ENCODE data around the gene WDR70. TPM values are rescaled to one million over a fixed set of nuclear protein-coding genes. Genes with fewer than 3 reads are reported as not detected.
A peak's percentile ranks its signal among the peaks of the same experiment; 100 is the strongest.
"Not testable (repeated sequence)": the region's sequence is repeated elsewhere in the genome, so short reads cannot be mapped to it uniquely, and the experiment has no call there.

Gene WDR70
- total RNA-seq, 2 donors from 2014 or later = 35.2 to 38.8 TPM

DNA sequence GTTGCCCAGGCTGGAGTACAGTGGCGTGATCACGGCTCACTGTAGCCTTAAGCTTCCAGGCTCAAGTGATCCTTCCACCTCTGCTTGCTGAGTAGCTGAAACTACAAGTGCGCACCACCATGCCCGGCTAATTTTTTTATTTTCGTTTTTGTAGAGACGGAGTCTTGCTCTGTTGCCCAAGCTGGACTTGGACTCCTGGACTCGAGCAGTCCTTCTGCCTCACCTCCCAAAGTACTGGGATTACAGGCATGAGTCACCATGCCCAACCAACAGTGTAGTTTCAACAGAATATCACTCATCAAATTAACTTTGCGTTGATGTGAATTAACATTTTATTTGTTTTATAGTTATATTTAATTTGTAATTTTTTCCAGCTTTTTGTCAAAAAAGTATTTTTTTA, 45.3 kb downstream of the WDR70 start:
- Mint-ChIP-seq H3K4me1 (peaks cover 12% of the 10 kb centered on the region), H3K4me3 (no peak overlapping the region), H3K27ac (no peak overlapping the region), H3K27me3 (no peaks in the 10 kb centered on the region), H3K36me3 (ENCODE audit: low read depth) (peaks cover 11% of the 10 kb centered on the region)
- ATAC-seq = no peak
- H3K9me3 ChIP-seq (ENCODE audit: control insufficient read depth, low read length, poor library complexity, severe bottlenecking) = no peaks in the 10 kb centered on the region
- no peak for DNase-seq

DNA sequence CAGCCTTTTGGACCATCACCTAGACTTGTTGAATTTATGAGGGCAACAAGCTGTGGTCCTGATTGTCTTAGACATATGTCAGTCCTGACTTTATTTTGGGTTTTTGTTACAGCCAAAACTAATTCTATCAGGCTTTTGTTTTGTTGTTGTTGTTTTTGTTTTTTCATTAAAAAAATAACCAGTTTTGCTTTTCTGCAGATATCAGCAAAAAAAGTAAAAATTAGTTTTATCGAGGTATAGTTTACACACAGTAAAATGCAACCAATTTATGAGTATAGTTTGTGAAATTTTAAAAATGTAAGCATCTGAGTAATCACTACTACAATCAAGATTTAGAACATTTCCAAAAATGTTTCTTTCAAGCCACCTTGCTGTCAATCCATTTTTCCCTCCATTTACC, 48.9 kb downstream of the WDR70 start:
- ATAC-seq = no peak
- no peak overlapping the region for H3K27ac Mint-ChIP-seq

DNA sequence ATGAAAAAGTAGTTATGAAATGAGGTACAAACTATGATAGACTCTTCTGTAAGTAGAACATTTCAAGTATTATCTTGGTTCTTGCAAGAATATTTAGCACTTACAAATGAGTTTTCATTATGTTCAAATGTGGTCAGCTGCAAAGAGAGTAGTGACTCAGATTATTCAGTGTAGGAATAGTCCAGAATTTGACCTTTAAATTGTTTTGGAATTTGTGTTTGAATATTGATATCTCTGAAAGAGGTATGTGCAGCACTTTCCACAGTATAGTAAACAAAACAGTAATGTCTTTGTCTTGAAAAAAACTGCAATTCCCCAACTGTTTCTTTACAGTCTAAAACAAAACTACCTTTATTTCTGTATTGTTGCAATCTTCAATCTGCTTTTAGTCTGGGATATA, 56.1 kb downstream of the WDR70 start:
- Mint-ChIP-seq H3K27ac (no peak overlapping the region), H3K4me1 (peaks cover 11% of the 10 kb centered on the region), H3K27me3 (no peaks in the 10 kb centered on the region), H3K36me3 (ENCODE audit: low read depth) (peaks cover 7% of the 10 kb centered on the region), H3K4me3 (no peak overlapping the region)
- ATAC-seq (no peak), DNase-seq (no peak)
- no peaks in the 10 kb centered on the region for H3K9me3 ChIP-seq (ENCODE audit: control insufficient read depth, low read length, poor library complexity, severe bottlenecking)

More for the DNA sequence above, 48.9 kb downstream of the WDR70 start:
- H3K27me3 Mint-ChIP-seq = no peaks in the 10 kb centered on the region
- no peak for DNase-seq
- H3K4me3 Mint-ChIP-seq = no peak overlapping the region
- H3K36me3 Mint-ChIP-seq (ENCODE audit: low read depth) = peaks cover 9% of the 10 kb centered on the region
- no peaks in the 10 kb centered on the region for H3K9me3 ChIP-seq (ENCODE audit: control insufficient read depth, low read length, poor library complexity, severe bottlenecking)
- H3K4me1 Mint-ChIP-seq = peaks cover 9% of the 10 kb centered on the region

DNA sequence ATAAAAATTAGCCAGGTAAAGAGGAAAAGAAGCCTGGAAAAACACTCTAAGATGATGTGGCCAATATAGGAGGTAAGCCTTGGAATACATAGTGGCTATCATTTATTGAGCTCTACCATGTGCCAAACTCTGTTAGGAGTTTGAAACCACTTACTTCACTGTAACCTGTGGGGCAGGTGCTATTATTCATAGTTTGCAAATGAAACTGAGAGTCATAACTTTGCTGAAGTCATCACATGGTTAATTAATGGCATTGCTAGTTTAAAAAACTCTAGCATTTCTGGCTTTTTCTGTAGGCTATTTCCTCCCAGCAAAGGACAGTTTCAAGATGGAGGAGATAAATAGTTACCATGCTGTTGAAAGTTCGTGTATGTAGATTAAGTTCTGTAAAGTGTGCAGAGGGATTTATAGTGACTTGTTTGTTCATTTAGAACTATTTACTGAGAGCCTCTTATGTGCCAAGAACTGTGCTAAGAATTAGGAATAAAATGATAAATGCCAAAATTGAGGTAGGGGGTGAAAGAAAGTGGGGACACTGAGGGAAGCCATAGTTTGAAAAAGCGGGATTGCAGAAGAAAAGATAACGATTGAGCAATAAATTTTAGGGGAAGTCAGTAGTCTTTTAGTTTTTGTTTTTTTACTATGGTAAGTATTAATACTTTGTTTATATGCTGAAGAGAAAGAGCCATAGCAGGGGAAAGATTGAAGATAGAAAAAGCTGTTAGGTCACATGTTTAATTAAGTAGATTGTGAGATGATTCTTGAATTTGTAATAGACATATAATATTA, 57.2 kb downstream of the WDR70 start:
- DNase-seq (no peak), ATAC-seq (no peak)
- no peaks in the 10 kb centered on the region for H3K9me3 ChIP-seq (ENCODE audit: control insufficient read depth, low read length, poor library complexity, severe bottlenecking)
- Mint-ChIP-seq H3K4me1 (peaks cover 11% of the 10 kb centered on the region), H3K27ac (peak overlapping the region; percentile 57), H3K36me3 (ENCODE audit: low read depth) (peaks cover 7% of the 10 kb centered on the region), H3K27me3 (no peaks in the 10 kb centered on the region), H3K4me3 (no peak overlapping the region)

DNA sequence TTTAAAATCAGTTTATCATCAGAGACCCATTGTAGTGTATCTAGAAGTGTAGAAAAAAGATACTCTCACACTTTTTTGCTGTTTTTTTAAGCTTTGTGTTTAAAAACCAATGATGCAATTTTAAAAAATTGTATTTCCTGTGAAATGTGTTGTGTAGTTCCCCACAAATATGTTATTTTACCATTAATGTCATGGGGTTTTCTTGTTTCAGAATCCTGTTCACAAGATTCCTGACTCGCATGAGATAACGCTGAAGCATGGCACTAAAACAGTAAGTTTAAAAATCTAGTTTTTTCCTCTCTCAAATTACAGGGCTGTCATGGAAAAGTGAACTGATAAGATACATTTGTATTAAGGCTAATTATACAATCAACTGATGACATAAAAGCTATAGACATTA, 58.6 kb downstream of the WDR70 start:
- H3K36me3 Mint-ChIP-seq (ENCODE audit: low read depth) = peaks cover 7% of the 10 kb centered on the region
- H3K27ac Mint-ChIP-seq = no peak overlapping the region
- ATAC-seq (no peak), DNase-seq (no peak)
- no peak overlapping the region for H3K4me3 Mint-ChIP-seq
- H3K27me3 Mint-ChIP-seq = no peaks in the 10 kb centered on the region
- no peaks in the 10 kb centered on the region for H3K9me3 ChIP-seq (ENCODE audit: control insufficient read depth, low read length, poor library complexity, severe bottlenecking)
- H3K4me1 Mint-ChIP-seq = peaks cover 11% of the 10 kb centered on the region

DNA sequence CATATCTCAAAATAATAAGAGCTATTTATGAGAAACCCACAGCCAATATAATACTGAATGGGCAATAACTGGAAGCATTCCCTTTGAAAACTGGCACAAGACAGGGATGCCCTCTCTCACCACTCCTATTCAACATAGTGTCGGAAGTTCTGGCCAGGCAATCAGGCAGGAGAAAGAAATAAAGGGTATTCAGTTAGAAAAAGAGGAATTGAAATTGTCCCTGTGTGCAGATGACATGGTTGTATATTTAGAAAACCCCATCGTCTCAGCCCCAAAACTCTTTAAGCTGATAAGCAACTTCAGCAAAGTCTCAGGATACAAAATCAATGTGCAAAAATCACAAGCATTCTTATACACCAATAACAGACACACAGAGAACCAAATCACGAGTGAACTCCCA, 66.7 kb downstream of the WDR70 start:
- not testable (repeated sequence) for H3K9me3 ChIP-seq (ENCODE audit: control insufficient read depth, low read length, poor library complexity, severe bottlenecking); H3K4me1 Mint-ChIP-seq; H3K27ac Mint-ChIP-seq; H3K4me3 Mint-ChIP-seq; ATAC-seq; H3K27me3 Mint-ChIP-seq; H3K36me3 Mint-ChIP-seq (ENCODE audit: low read depth); DNase-seq

DNA sequence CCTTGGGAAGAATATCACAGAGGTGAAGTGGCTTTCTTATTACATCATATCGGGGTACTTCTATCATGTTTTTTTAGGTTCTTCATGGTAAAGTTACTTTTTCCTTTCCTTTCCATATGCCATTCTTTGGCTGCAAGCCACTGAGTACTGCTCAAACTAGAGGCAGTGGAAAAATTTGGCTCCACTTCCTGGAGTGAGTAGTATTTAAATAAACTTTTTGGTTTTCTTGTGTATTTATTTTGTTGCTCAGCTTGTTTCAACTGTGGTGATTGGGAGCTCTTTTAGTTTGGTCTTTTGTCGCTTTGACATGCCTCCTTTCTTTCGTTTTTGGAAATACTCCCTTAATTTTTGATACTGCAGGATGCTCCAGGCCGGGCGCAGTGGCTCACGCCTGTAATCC, 69.8 kb downstream of the WDR70 start:
- Mint-ChIP-seq H3K36me3 (ENCODE audit: low read depth) (peaks cover 10% of the 10 kb centered on the region), H3K4me3 (no peak overlapping the region), H3K27ac (no peak overlapping the region), H3K4me1 (no peaks in the 10 kb centered on the region), H3K27me3 (no peaks in the 10 kb centered on the region)
- ATAC-seq (no peak), DNase-seq (no peak)
- H3K9me3 ChIP-seq (ENCODE audit: control insufficient read depth, low read length, poor library complexity, severe bottlenecking) = no peaks in the 10 kb centered on the region

DNA sequence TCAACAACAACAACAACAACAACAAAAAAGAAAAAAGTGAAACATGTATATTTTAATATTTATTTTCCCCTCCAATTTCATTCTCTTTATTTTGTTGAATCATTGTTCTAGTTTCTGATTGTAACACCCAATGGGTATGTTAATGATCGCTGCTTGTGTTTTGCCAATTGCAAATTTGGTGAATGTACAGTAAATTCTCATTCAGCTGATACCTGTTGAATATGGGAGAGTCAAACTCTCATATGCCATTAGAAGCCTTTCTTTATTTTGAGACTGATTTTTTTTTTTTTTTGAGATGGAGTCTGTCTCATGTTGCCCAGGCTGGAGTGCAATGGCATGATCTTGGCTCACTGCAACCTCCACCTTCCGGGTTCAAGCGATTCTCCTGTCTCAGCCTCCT, 72.9 kb downstream of the WDR70 start:
- not testable (repeated sequence) for H3K9me3 ChIP-seq (ENCODE audit: control insufficient read depth, low read length, poor library complexity, severe bottlenecking); H3K4me3 Mint-ChIP-seq; H3K27me3 Mint-ChIP-seq; H3K4me1 Mint-ChIP-seq; H3K36me3 Mint-ChIP-seq (ENCODE audit: low read depth); ATAC-seq; DNase-seq; H3K27ac Mint-ChIP-seq

DNA sequence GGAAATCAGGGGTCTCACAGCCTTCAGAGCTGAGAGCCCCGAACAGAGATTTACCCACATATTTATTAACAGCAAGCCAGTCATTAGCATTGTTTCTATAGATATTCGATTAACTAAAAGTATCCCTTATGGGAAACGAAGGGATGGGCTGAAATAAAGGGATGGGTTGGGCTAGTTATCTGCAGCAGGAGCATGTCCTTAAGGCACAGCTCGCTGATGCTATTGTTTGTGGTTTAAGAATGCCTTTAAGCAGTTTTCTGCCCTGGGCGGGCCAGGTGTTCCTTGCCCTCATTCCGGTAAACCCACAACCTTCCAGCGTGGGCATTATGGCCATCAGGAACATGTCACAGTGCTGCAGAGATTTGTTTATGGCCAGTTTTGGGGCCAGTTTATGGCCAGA, 74.1 kb downstream of the WDR70 start:
- H3K36me3 Mint-ChIP-seq (ENCODE audit: low read depth); H3K9me3 ChIP-seq (ENCODE audit: control insufficient read depth, low read length, poor library complexity, severe bottlenecking); H3K27me3 Mint-ChIP-seq; DNase-seq; H3K27ac Mint-ChIP-seq; H3K4me3 Mint-ChIP-seq; H3K4me1 Mint-ChIP-seq; ATAC-seq: not testable (repeated sequence)

DNA sequence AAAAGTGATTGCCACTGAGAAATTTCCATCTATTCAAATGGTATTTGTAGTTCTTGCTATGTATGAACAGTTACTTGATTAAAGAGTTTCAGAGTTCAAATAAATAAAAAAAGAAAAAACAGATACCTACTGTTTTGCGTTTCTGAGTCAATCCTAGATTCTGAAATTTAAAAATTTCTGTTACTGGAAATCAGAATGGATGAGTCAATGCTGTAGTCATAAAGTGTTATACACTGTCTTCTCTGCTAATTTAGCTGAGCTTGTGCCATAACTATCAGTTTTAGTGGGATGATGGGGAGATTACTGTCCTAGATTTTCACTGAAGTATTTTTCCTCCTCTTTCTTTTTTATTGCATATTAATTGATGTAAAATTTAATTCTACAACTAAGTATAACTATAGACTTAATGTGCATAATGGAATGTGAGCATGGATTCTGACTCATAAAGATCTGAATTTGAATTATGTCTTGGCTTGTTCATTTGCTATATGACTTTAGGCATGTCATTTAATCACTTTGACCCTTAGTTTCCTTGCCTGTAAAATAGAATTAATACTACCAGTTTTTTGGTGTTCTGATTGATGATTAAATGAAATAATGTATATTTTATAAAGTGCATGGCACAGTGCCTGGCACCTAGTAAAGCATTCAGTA, 75.4 kb downstream of the WDR70 start:
- not testable (repeated sequence) for DNase-seq; H3K36me3 Mint-ChIP-seq (ENCODE audit: low read depth); H3K27me3 Mint-ChIP-seq; H3K27ac Mint-ChIP-seq; H3K4me3 Mint-ChIP-seq; H3K9me3 ChIP-seq (ENCODE audit: control insufficient read depth, low read length, poor library complexity, severe bottlenecking); H3K4me1 Mint-ChIP-seq; ATAC-seq

DNA sequence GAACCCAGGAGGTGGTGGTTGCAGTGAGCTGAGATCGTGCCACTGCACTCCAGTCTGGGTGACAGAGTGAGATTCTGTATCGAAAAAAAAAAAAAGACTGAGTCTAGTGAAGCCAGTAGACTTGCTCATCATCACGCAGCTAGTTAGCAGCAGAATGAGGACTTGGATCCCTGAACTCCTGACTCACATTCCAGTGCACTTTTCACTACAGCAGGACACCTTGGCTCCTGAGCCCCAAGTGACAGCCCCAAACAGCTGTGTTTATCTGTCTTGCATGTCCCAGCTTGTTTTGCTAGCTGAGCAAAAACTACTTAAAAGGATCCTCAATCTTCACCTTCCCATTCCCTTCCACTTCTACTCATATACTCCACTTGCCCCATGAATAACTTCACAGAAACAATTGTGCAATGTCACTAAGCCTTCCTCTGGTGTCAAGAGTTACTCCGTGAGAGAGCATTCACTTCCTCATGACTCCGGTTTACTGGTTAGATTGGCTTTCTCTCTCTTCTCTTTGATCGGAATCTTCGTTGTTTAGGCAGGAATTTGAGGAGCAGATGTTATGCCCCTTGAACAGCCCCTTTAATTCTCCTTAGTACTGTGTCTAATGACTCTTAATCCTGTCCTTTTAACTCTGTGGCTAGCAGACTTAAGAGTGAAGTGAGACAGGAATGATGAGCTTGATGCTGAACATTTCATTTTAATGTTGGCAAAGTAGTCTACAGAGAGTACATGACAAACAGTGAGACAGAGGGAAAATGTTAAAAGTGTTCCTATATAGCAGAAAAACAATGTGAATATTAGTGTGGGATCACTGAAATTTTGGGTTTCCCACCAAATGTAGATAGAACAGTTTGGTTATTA, 84.3 kb downstream of the WDR70 start:
- not testable (repeated sequence) for H3K4me1 Mint-ChIP-seq; DNase-seq; ATAC-seq; H3K4me3 Mint-ChIP-seq; H3K36me3 Mint-ChIP-seq (ENCODE audit: low read depth); H3K27ac Mint-ChIP-seq; H3K9me3 ChIP-seq (ENCODE audit: control insufficient read depth, low read length, poor library complexity, severe bottlenecking); H3K27me3 Mint-ChIP-seq

DNA sequence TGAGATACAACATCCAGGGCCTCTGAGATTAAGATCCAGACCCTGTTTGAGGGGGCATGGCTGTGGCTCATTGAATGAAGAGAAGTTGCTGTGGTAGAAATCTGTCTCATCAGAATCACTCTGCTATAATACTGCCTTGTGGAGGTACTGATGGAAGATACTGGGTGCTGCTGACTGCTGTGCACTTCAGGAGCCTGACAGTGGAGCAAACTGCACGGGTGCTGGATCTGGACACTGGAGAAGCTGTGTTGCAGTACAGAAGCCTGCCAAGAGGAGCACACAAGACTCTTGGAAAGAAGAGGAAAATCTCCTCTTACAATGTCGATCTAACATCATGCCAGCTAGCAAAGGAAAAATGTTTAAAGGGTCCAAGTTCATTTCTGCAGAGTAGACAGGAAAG, 85.5 kb downstream of the WDR70 start:
- DNase-seq; H3K27me3 Mint-ChIP-seq; ATAC-seq; H3K36me3 Mint-ChIP-seq (ENCODE audit: low read depth); H3K4me3 Mint-ChIP-seq; H3K9me3 ChIP-seq (ENCODE audit: control insufficient read depth, low read length, poor library complexity, severe bottlenecking); H3K27ac Mint-ChIP-seq; H3K4me1 Mint-ChIP-seq: not testable (repeated sequence)

DNA sequence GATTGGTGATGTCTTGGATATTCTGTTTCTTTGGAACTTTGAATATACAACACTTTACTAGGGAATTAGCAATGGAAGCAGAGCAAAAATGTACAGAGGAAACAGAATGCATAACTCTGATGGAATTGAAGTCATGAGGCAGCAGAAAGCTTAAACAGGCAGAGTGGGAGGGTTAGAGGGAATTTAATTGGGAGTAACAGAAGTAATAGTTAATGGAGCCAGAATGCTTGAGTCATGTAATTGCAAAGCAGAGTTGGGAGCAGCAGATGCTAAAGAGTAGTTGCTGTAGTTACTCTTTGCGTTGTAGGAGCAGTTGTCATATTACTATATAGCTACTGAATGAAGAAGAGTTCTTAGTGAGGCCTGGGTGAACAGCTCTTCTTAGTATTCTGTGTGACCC, 90.3 kb downstream of the WDR70 start:
- H3K9me3 ChIP-seq (ENCODE audit: control insufficient read depth, low read length, poor library complexity, severe bottlenecking); H3K4me1 Mint-ChIP-seq; H3K4me3 Mint-ChIP-seq; H3K36me3 Mint-ChIP-seq (ENCODE audit: low read depth); ATAC-seq; H3K27me3 Mint-ChIP-seq; H3K27ac Mint-ChIP-seq; DNase-seq: not testable (repeated sequence)

All from T-helper 17 cell (primary cell).